ENCODE measurements around the gene ZNF148. TPM values are rescaled to one million over a fixed set of nuclear protein-coding genes. Genes with fewer than 3 reads are reported as not detected.

The ZNF148 gene
- total RNA-seq, 6 experiments from 2014 or later, result 14.3 to 22.6 (median 20.4) TPM

GRCh38 chr3:125187599-125187910 is 187.6 kb downstream of the ZNF148 start:
- DNase-seq, result no peak
- no peak overlapping the region for H3K27ac ChIP-seq
- H3K9me3 ChIP-seq, result no peaks in the 10 kb centered on the region
- H3K4me1 ChIP-seq, result no peaks in the 10 kb centered on the region
- no peak overlapping the region for H3K4me3 ChIP-seq
- H3K36me3 ChIP-seq, result no peaks in the 10 kb centered on the region
- intact Hi-C loops (cut with DNase I), result no loop called here
- H3K27me3 ChIP-seq, result no peaks in the 10 kb centered on the region
- no peak for ATAC-seq
- TF ChIP-seq CTCF (IDR thresholded peaks at IDR 0.05) (no peak), POLR2A (IDR thresholded peaks at IDR 0.05) (no peak)
- WGBS (ENCODE audit: insufficient coverage, low coverage, low lambda C conversion rate, missing lambda C conversion rate), result 67% methylated on average over 3 of the region's 5 CpGs

GRCh38 chr3:125186800-125187598 is 188.1 kb downstream of the ZNF148 start:
- Histone ChIP-seq H3K36me3 (no peaks in the 10 kb centered on the region), H3K27me3 (no peaks in the 10 kb centered on the region), H3K27ac (no peak overlapping the region), H3K9me3 (no peaks in the 10 kb centered on the region), H3K4me1 (no peaks in the 10 kb centered on the region), H3K4me3 (no peak overlapping the region)
- intact Hi-C loops (cut with DNase I), result no loop called here
- ATAC-seq (peak in 1 of 4 donors; percentile 21), DNase-seq (no peak)
- 96% methylated on average over 4 of the region's 20 CpGs for WGBS (ENCODE audit: insufficient coverage, low coverage, low lambda C conversion rate, missing lambda C conversion rate)
- TF ChIP-seq CTCF (IDR thresholded peaks at IDR 0.05) (no peak), POLR2A (IDR thresholded peaks at IDR 0.05) (no peak)

GRCh38 chr3:125186261-125186787 is 188.8 kb downstream of the ZNF148 start:
- Histone ChIP-seq H3K27ac (no peak overlapping the region), H3K4me3 (no peak overlapping the region), H3K4me1 (no peaks in the 10 kb centered on the region), H3K9me3 (no peaks in the 10 kb centered on the region), H3K27me3 (no peaks in the 10 kb centered on the region), H3K36me3 (no peaks in the 10 kb centered on the region)
- WGBS (ENCODE audit: insufficient coverage, low coverage, low lambda C conversion rate, missing lambda C conversion rate), result 52% methylated on average over 10 of the region's 10 CpGs
- TF ChIP-seq POLR2A (IDR thresholded peaks at IDR 0.05), result no peak
- DNase-seq (no peak), ATAC-seq (no peak)
- intact Hi-C loops (cut with DNase I), result no loop called here

- ATAC-seq (no peak), DNase-seq (no peak)
- H3K9me3 ChIP-seq, result no peaks in the 10 kb centered on the region
- TF ChIP-seq CTCF (IDR thresholded peaks at IDR 0.05), result no peak
- no peak for TF ChIP-seq POLR2A (IDR thresholded peaks at IDR 0.05)
- H3K4me3 ChIP-seq, result no peak overlapping the region
- 83% methylated on average over 1 of the region's 3 CpGs for WGBS (ENCODE audit: insufficient coverage, low coverage, low lambda C conversion rate, missing lambda C conversion rate)
- no peaks in the 10 kb centered on the region for H3K4me1 ChIP-seq
- intact Hi-C loops (cut with DNase I), result no loop called here
- H3K27me3 ChIP-seq, result no peaks in the 10 kb centered on the region
- H3K27ac ChIP-seq, result no peak overlapping the region
- no peaks in the 10 kb centered on the region for H3K36me3 ChIP-seq
Observed at GRCh38 chr3:125185805-125186204, 189.3 kb downstream of the ZNF148 start.

- no peak overlapping the region for H3K4me3 ChIP-seq
- H3K27ac ChIP-seq, result no peak overlapping the region
- no peaks in the 10 kb centered on the region for H3K36me3 ChIP-seq
- no peak for ATAC-seq
- H3K27me3 ChIP-seq, result no peaks in the 10 kb centered on the region
- no peaks in the 10 kb centered on the region for H3K4me1 ChIP-seq
- DNase-seq, result no peak
- intact Hi-C loops (cut with DNase I), result no loop called here
- TF ChIP-seq POLR2A (IDR thresholded peaks at IDR 0.05), result no peak
- TF ChIP-seq CTCF (IDR thresholded peaks at IDR 0.05), result no peak
- WGBS (ENCODE audit: insufficient coverage, low coverage, low lambda C conversion rate, missing lambda C conversion rate), result 83% methylated on average over 1 of the region's 1 CpG
- H3K9me3 ChIP-seq, result no peaks in the 10 kb centered on the region
Observed at GRCh38 chr3:125179884-125180240, 195.3 kb downstream of the ZNF148 start.
